SK-N-SH treated with all-trans-retinoic acid at 6 μM for 48 hours (cell line): ENCODE measurements around the gene MINDY4.

Experiments
- ATAC-seq: fragments of 200-7000 bp; cut with Tn5 transposase; 3 replicates; pipeline ENCODE4 v1.9.1; 2020; ENCODE audit warnings: mild to moderate bottlenecking, moderate library complexity
- ARNTL ChIP-seq: fragments of 450-650 bp; formaldehyde crosslinking; IDR thresholded peaks from 2 replicates; pipeline ENCODE4 v1.5.0; 2020; ENCODE audit warnings: low read depth, mild to moderate bottlenecking, moderate library complexity, borderline replicate concordance
- BACH2 ChIP-seq: fragments of 250-450 bp; sonication (Bioruptor Pico); IDR thresholded peaks from 2 replicates; pipeline ENCODE4 v1.9.0; 2021; ENCODE audit warnings: mild to moderate bottlenecking, borderline replicate concordance
- CSDC2 ChIP-seq: fragments of 250-450 bp; sonication (Bioruptor Pico); IDR thresholded peaks from 2 replicates; pipeline ENCODE4 v1.5.0; 2020; ENCODE audit warnings: mild to moderate bottlenecking, moderate library complexity
- GLIS3 ChIP-seq: fragments of 250-450 bp; sonication (Bioruptor Pico); IDR thresholded peaks from 2 replicates; pipeline ENCODE4 v1.5.0; 2020; ENCODE audit warnings: mild to moderate bottlenecking, moderate library complexity
- ISL1 ChIP-seq: fragments of 250-450 bp; sonication (Bioruptor Pico); IDR thresholded peaks from 2 replicates; pipeline ENCODE4 v2.1.2; 2022; ENCODE audit warnings: mild to moderate bottlenecking, moderate library complexity
- OSR1 ChIP-seq: fragments of 250-450 bp; sonication (Bioruptor Pico); IDR thresholded peaks from 2 replicates; pipeline ENCODE4 v1.8.0; 2022; ENCODE audit warnings: moderate library complexity, mild to moderate bottlenecking, inconsistent platforms
- PATZ1 ChIP-seq: fragments of 250-450 bp; sonication (Bioruptor Pico); IDR thresholded peaks from 2 replicates; pipeline ENCODE4 v1.8.0; 2020; ENCODE audit warnings: mild to moderate bottlenecking, moderate library complexity, borderline replicate concordance
- POU6F1 ChIP-seq: fragments of 250-450 bp; sonication (Bioruptor Pico); IDR thresholded peaks from 2 replicates; pipeline ENCODE4 v1.8.0; 2021; ENCODE audit warnings: low read depth, mild to moderate bottlenecking, moderate library complexity, borderline replicate concordance
- PPARA ChIP-seq: fragments of 250-450 bp; sonication (Bioruptor Pico); IDR thresholded peaks from 2 replicates; pipeline ENCODE4 v1.5.0; 2020; ENCODE audit warnings: mild to moderate bottlenecking, borderline replicate concordance
- RARB ChIP-seq: fragments of 250-450 bp; sonication (Bioruptor Pico); IDR thresholded peaks from 2 replicates; pipeline ENCODE4 v1.8.0; 2021; ENCODE audit warnings: mild to moderate bottlenecking, moderate library complexity
- SNAI2 ChIP-seq: fragments of 250-450 bp; sonication (Bioruptor Pico); IDR thresholded peaks from 2 replicates; pipeline ENCODE4 v1.5.0; 2020; ENCODE audit warnings: mild to moderate bottlenecking, moderate library complexity
- TCF4 ChIP-seq: fragments of 250-450 bp; sonication (Bioruptor Pico); IDR thresholded peaks from 2 replicates; pipeline ENCODE4 v1.8.0; 2021; ENCODE audit warnings: mild to moderate bottlenecking, moderate library complexity, borderline replicate concordance
- TOX ChIP-seq: fragments of 250-450 bp; sonication (Bioruptor Pico); IDR thresholded peaks from 2 replicates; pipeline ENCODE4 v1.8.0; 2021; ENCODE audit warnings: mild to moderate bottlenecking, moderate library complexity, borderline replicate concordance
- TSHZ2 ChIP-seq: fragments of 250-450 bp; sonication (Bioruptor Pico); IDR thresholded peaks from 2 replicates; pipeline ENCODE4 v1.5.0; 2020; ENCODE audit warnings: mild to moderate bottlenecking, moderate library complexity
- ZC3H10 ChIP-seq: fragments of 250-450 bp; sonication (Bioruptor Pico); IDR thresholded peaks from 2 replicates; pipeline ENCODE4 v1.5.1; 2021; ENCODE audit warnings: mild to moderate bottlenecking, moderate library complexity
- ZFP3 ChIP-seq: fragments of 250-450 bp; sonication (Bioruptor Pico); IDR thresholded peaks from 2 replicates; pipeline ENCODE4 v1.5.0; 2020; ENCODE audit warnings: mild to moderate bottlenecking, moderate library complexity
- ZFP30 ChIP-seq: fragments of 450-650 bp; formaldehyde crosslinking; IDR thresholded peaks from 2 replicates; pipeline ENCODE4 v1.5.0; 2022; ENCODE audit warnings: mild to moderate bottlenecking, moderate library complexity
- ZNF565 ChIP-seq: fragments of 450-650 bp; formaldehyde crosslinking; conservative IDR thresholded peaks from 2 replicates; pipeline ENCODE4 v1.5.0; 2020; ENCODE audit warnings: low read depth, mild to moderate bottlenecking, moderate library complexity
- TF ChIP-seq, protein P1 (sequence below): fragments of 250-450 bp; sonication (Bioruptor Pico); IDR thresholded peaks from 2 replicates; pipeline ENCODE4 v1.5.1; 2020; ENCODE audit warnings: low read depth, mild to moderate bottlenecking, moderate library complexity
- TF ChIP-seq, protein P2 (sequence below): fragments of 250-450 bp; sonication (Bioruptor Pico); IDR thresholded peaks from 2 replicates; pipeline ENCODE4 v1.5.1; 2021; ENCODE audit warnings: mild to moderate bottlenecking, moderate library complexity

MINDY4 gene

DNA sequence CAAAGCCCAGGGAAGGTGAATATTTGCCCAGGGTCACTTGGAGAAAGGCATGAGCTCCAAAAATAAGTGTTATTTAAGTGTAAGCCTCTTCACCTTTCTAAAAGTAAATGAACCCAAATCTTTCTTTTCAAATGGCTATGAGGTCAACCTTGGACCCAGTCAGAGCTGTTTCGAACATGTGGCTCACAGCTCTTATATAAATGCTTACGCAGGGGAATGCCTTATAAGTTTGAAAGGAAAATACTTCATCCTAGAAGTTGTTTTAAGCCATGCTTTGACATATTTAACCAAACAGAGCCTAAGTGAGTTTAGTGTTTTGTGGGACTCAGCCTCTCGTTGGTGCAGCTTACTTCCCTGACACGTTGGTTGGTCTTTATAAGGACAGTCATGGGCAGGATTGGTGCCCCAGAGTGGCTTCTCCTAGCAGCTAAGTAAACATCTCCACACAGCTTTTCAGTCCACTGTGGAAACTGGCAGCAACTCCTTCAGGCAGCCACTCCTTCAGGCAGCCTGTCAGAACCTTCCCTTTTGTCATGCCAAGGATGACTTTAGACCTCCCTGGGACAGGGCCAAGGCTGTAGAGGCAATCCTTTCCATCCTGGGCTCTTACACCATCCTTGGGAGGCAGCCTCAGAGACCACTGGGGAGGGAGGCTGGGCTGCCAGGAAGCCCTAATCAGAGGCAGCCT lies 43.6 kb downstream of the MINDY4 start:
- ATAC-seq: no peak
- TF ChIP-seq, protein P1, sequence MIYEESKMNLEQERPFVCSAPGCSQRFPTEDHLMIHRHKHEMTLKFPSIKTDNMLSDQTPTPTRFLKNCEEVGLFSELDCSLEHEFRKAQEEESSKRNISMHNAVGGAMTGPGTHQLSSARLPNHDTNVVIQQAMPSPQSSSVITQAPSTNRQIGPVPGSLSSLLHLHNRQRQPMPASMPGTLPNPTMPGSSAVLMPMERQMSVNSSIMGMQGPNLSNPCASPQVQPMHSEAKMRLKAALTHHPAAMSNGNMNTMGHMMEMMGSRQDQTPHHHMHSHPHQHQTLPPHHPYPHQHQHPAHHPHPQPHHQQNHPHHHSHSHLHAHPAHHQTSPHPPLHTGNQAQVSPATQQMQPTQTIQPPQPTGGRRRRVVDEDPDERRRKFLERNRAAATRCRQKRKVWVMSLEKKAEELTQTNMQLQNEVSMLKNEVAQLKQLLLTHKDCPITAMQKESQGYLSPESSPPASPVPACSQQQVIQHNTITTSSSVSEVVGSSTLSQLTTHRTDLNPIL (CRISPR knock-in tag): no peak
- TF ChIP-seq CSDC2 (CRISPR knock-in tag) (no peak), ISL1 (CRISPR knock-in tag) (no peak), GLIS3 (CRISPR knock-in tag) (no peak), TCF4 (CRISPR knock-in tag) (no peak), BACH2 (CRISPR knock-in tag) (no peak), PATZ1 (CRISPR knock-in tag) (no peak), TSHZ2 (no peak), ZFP30 (CRISPR knock-in tag) (no peak), ZNF565 (CRISPR knock-in tag) (no peak), SNAI2 (CRISPR knock-in tag) (no peak), TOX (CRISPR knock-in tag) (no peak), ZC3H10 (CRISPR knock-in tag) (no peak), RARB (no peak), ZFP3 (no peak)
- TF ChIP-seq, protein P2, sequence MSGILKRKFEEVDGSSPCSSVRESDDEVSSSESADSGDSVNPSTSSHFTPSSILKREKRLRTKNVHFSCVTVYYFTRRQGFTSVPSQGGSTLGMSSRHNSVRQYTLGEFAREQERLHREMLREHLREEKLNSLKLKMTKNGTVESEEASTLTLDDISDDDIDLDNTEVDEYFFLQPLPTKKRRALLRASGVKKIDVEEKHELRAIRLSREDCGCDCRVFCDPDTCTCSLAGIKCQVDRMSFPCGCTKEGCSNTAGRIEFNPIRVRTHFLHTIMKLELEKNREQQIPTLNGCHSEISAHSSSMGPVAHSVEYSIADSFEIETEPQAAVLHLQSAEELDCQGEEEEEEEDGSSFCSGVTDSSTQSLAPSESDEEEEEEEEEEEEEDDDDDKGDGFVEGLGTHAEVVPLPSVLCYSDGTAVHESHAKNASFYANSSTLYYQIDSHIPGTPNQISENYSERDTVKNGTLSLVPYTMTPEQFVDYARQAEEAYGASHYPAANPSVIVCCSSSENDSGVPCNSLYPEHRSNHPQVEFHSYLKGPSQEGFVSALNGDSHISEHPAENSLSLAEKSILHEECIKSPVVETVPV: no peak

DNA sequence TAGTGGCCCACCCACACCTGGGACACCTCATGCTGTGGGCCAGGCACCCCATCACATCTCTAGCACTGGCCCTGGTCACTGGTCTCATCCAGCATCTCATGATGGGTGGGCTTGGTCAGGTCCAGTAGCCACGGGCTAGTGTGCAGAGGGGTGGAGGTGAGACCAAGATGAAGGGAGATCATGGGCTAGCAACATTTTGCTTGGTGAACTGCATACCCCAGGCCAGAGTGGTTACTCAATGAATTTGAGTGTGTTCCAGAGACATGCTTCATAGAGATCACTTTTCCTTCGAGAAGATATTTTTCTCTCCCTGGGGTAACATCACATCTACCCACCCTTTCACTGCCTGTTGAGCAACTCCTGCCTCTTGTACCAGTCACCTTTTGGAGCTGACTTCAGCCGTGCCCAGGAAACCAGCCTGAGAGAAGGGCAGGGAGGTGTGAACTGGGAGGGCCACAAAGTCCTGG lies 44.2 kb downstream of the MINDY4 start:
- ATAC-seq: no peak
- TF ChIP-seq POU6F1 (CRISPR knock-in tag) (no peak), PPARA (CRISPR knock-in tag) (no peak), SNAI2 (CRISPR knock-in tag) (no peak), OSR1 (CRISPR knock-in tag) (no peak), RARB (no peak), ARNTL (CRISPR knock-in tag) (no peak), ZC3H10 (CRISPR knock-in tag) (no peak), ZNF565 (CRISPR knock-in tag) (no peak), TCF4 (CRISPR knock-in tag) (no peak), TOX (CRISPR knock-in tag) (no peak), ZFP30 (CRISPR knock-in tag) (no peak)
- TF ChIP-seq, protein P2: no peak
